MM.1S (cell line): ENCODE results near the gene RNU1-1.
"Not testable (repeated sequence)": the region's sequence is repeated elsewhere in the genome, so short reads cannot be mapped to it uniquely, and the experiment has no call there.

Experiments
- EZH2 ChIP-seq: fragments of 300-600 bp; sonication (generic); optimal IDR thresholded peaks from 2 replicates; pipeline ENCODE3; 2017; ENCODE audit warnings: low read depth, mild to moderate bottlenecking, antibody characterized with exemption, low read length, mixed read lengths
- EZH2phosphoT487 ChIP-seq: fragments of 300-600 bp; sonication (generic); IDR thresholded peaks from 2 replicates; pipeline ENCODE4 v1.6.1; 2018; ENCODE audit warnings: antibody characterized with exemption, low read length
- TF ChIP-seq, protein P1 (sequence below): fragments of 300-600 bp; sonication (generic); IDR thresholded peaks from 2 replicates; pipeline ENCODE4 v1.5.1; 2016; ENCODE audit warnings: antibody characterized with exemption, low read length, mixed read lengths

GRCh38 chr1:16487011-16487410 is 27.1 kb downstream of the RNU1-1 start:
- TF ChIP-seq, protein P1, sequence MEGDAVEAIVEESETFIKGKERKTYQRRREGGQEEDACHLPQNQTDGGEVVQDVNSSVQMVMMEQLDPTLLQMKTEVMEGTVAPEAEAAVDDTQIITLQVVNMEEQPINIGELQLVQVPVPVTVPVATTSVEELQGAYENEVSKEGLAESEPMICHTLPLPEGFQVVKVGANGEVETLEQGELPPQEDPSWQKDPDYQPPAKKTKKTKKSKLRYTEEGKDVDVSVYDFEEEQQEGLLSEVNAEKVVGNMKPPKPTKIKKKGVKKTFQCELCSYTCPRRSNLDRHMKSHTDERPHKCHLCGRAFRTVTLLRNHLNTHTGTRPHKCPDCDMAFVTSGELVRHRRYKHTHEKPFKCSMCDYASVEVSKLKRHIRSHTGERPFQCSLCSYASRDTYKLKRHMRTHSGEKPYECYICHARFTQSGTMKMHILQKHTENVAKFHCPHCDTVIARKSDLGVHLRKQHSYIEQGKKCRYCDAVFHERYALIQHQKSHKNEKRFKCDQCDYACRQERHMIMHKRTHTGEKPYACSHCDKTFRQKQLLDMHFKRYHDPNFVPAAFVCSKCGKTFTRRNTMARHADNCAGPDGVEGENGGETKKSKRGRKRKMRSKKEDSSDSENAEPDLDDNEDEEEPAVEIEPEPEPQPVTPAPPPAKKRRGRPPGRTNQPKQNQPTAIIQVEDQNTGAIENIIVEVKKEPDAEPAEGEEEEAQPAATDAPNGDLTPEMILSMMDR: not testable (repeated sequence)
- not testable (repeated sequence) for TF ChIP-seq EZH2, EZH2phosphoT487
